ENCODE results near the gene MYO1F.
A peak's percentile ranks its signal among the peaks of the same experiment; 100 is the strongest.
"Not testable (repeated sequence)": the region's sequence is repeated elsewhere in the genome, so short reads cannot be mapped to it uniquely, and the experiment has no call there.

Gene MYO1F

GRCh38 chr19:8585894-8586750, 8.9 kb upstream of the MYO1F start:
- ATAC-seq (replicated peaks) = peak in 1 of 2 donors; percentile 27
- no peak for DNase-seq
- H3K4me3 Mint-ChIP-seq = no peak overlapping the region
- H3K4me1 Mint-ChIP-seq = peaks cover 0 to 3% of the 10 kb centered on the region in 2 donors
- no peaks in the 10 kb centered on the region for H3K36me3 Mint-ChIP-seq
- H3K27ac Mint-ChIP-seq = no peak overlapping the region
- peaks cover 9 to 12% of the 10 kb centered on the region in 2 donors for H3K27me3 Mint-ChIP-seq
- no peaks in the 10 kb centered on the region for H3K9me3 Mint-ChIP-seq

GRCh38 chr19:8584965-8585893, 8.0 kb upstream of the MYO1F start:
- DNase-seq = no peak
- peaks cover 4 to 6% of the 10 kb centered on the region in 2 donors for H3K27me3 Mint-ChIP-seq
- no peak overlapping the region for H3K4me3 Mint-ChIP-seq

GRCh38 chr19:8580710-8581281, 3.6 kb upstream of the MYO1F start:
- peaks cover 0 to 5% of the 10 kb centered on the region in 2 donors for H3K27me3 Mint-ChIP-seq
- peaks cover 1 to 2% of the 10 kb centered on the region in 2 donors for H3K36me3 Mint-ChIP-seq
- H3K27ac Mint-ChIP-seq = no peak overlapping the region
- peaks cover 17 to 38% of the 10 kb centered on the region in 2 donors for H3K4me1 Mint-ChIP-seq
- ATAC-seq (replicated peaks) (peak; percentile 56 to 67), DNase-seq (peak; percentile 69)
- no peak overlapping the region for H3K4me3 Mint-ChIP-seq
- no peaks in the 10 kb centered on the region for H3K9me3 Mint-ChIP-seq

More at GRCh38 chr19:8584965-8585893, 8.0 kb upstream of the MYO1F start:
- no peak for ATAC-seq (replicated peaks)
- no peaks in the 10 kb centered on the region for H3K9me3 Mint-ChIP-seq
- H3K36me3 Mint-ChIP-seq = no peaks in the 10 kb centered on the region
- no peak overlapping the region for H3K27ac Mint-ChIP-seq
- H3K4me1 Mint-ChIP-seq = peaks cover 0 to 6% of the 10 kb centered on the region in 2 donors

GRCh38 chr19:8578642-8579265, 1.5 kb upstream of the MYO1F start:
- Mint-ChIP-seq H3K27me3 (peaks cover 0 to 5% of the 10 kb centered on the region in 2 donors), H3K36me3 (peaks cover 9% of the 10 kb centered on the region in 2 donors), H3K27ac (no peak overlapping the region), H3K9me3 (peaks cover 0 to 4% of the 10 kb centered on the region in 2 donors), H3K4me3 (peak overlapping the region; percentile 4 to 33), H3K4me1 (peaks cover 24 to 52% of the 10 kb centered on the region in 2 donors)
- ATAC-seq (replicated peaks) = peak; percentile 53 to 57
- peak; percentile 61 for DNase-seq

GRCh38 chr19:8577741-8578140, 499 bp upstream of the MYO1F start:
- DNase-seq = no peak
- Mint-ChIP-seq H3K27me3 (peaks cover 0 to 5% of the 10 kb centered on the region in 2 donors), H3K9me3 (peaks cover 0 to 4% of the 10 kb centered on the region in 2 donors), H3K4me3 (peak overlapping the region; percentile 96 to 98), H3K4me1 (peaks cover 28 to 58% of the 10 kb centered on the region in 2 donors), H3K36me3 (peaks cover 11 to 13% of the 10 kb centered on the region in 2 donors), H3K27ac (no peak overlapping the region)
- no peak for ATAC-seq (replicated peaks)

GRCh38 chr19:8576273-8576993, 809 bp downstream of the MYO1F start:
- Mint-ChIP-seq H3K9me3 (peaks cover 0 to 4% of the 10 kb centered on the region in 2 donors), H3K27ac (peak overlapping the region; percentile 96), H3K4me1 (peaks cover 33 to 70% of the 10 kb centered on the region in 2 donors), H3K27me3 (peaks cover 0 to 5% of the 10 kb centered on the region in 2 donors), H3K4me3 (peak overlapping the region; percentile 96 to 98), H3K36me3 (peaks cover 14 to 16% of the 10 kb centered on the region in 2 donors)
- DNase-seq = no peak
- ATAC-seq (replicated peaks) = peak; percentile 50 to 53

- ATAC-seq (replicated peaks) = no peak
- peaks cover 0 to 5% of the 10 kb centered on the region in 2 donors for H3K27me3 Mint-ChIP-seq
- peaks cover 36 to 76% of the 10 kb centered on the region in 2 donors for H3K4me1 Mint-ChIP-seq
- no peak for DNase-seq
- H3K36me3 Mint-ChIP-seq = peaks cover 14 to 16% of the 10 kb centered on the region in 2 donors
- peaks cover 0 to 4% of the 10 kb centered on the region in 2 donors for H3K9me3 Mint-ChIP-seq
- peak overlapping the region; percentile 96 to 98 for H3K4me3 Mint-ChIP-seq
- no peak overlapping the region for H3K27ac Mint-ChIP-seq
These were observed 1.7 kb downstream of the MYO1F start for GRCh38 chr19:8575467-8575997.

GRCh38 chr19:8574619-8574922, 2.7 kb downstream of the MYO1F start:
- H3K27me3 Mint-ChIP-seq; H3K4me3 Mint-ChIP-seq; DNase-seq; ATAC-seq (replicated peaks); H3K9me3 Mint-ChIP-seq; H3K27ac Mint-ChIP-seq: not testable (repeated sequence)
- peaks cover 14 to 16% of the 10 kb centered on the region in 2 donors for H3K36me3 Mint-ChIP-seq
- peaks cover 37 to 79% of the 10 kb centered on the region in 2 donors for H3K4me1 Mint-ChIP-seq

GRCh38 chr19:8573316-8573715, 3.9 kb downstream of the MYO1F start:
- Mint-ChIP-seq H3K27ac (no peak overlapping the region), H3K27me3 (no peaks in the 10 kb centered on the region), H3K9me3 (peaks cover 0 to 4% of the 10 kb centered on the region in 2 donors), H3K4me1 (peaks cover 41 to 82% of the 10 kb centered on the region in 2 donors), H3K36me3 (peaks cover 14 to 16% of the 10 kb centered on the region in 2 donors), H3K4me3 (no peak overlapping the region)
- no peak for ATAC-seq (replicated peaks)
- no peak for DNase-seq

- peak; percentile 30 to 35 for ATAC-seq (replicated peaks)
- peaks cover 29 to 62% of the 10 kb centered on the region in 2 donors for H3K4me1 Mint-ChIP-seq
- H3K36me3 Mint-ChIP-seq = peaks cover 14 to 16% of the 10 kb centered on the region in 2 donors
- no peak for DNase-seq
- no peak overlapping the region for H3K4me3 Mint-ChIP-seq
- H3K27me3 Mint-ChIP-seq = no peaks in the 10 kb centered on the region
- H3K9me3 Mint-ChIP-seq = peaks cover 0 to 4% of the 10 kb centered on the region in 2 donors
- H3K27ac Mint-ChIP-seq = no peak overlapping the region
These were observed 6.2 kb downstream of the MYO1F start for GRCh38 chr19:8571006-8571411.

GRCh38 chr19:8569066-8569771, 8.0 kb downstream of the MYO1F start:
- H3K9me3 Mint-ChIP-seq = peaks cover 0 to 4% of the 10 kb centered on the region in 2 donors
- peaks cover 30 to 59% of the 10 kb centered on the region in 2 donors for H3K4me1 Mint-ChIP-seq
- DNase-seq (peak; percentile 54), ATAC-seq (replicated peaks) (peak; percentile 96 to 98)
- no peaks in the 10 kb centered on the region for H3K27me3 Mint-ChIP-seq
- peaks cover 11 to 15% of the 10 kb centered on the region in 2 donors for H3K36me3 Mint-ChIP-seq
- peak overlapping the region; percentile 30 to 40 for H3K4me3 Mint-ChIP-seq
- H3K27ac Mint-ChIP-seq = peak overlapping the region; percentile 48

- Mint-ChIP-seq H3K4me1 (peaks cover 22 to 52% of the 10 kb centered on the region in 2 donors), H3K36me3 (peaks cover 7 to 10% of the 10 kb centered on the region in 2 donors), H3K27me3 (no peaks in the 10 kb centered on the region), H3K9me3 (no peaks in the 10 kb centered on the region), H3K27ac (no peak overlapping the region), H3K4me3 (no peak overlapping the region)
- ATAC-seq (replicated peaks) = no peak
- no peak for DNase-seq
These were observed 9.6 kb downstream of the MYO1F start for GRCh38 chr19:8567522-8568172.

Measured in stimulated activated naive B cell treated with anti-CD40 and anti-IgM and Interleukin-4, amounts not matched to agents 10 μg/mL and 1 μg/mL and 100 μg/mL, for 72 hours (primary cell).